ENCODE measurements around the gene LIN7A.

GRCh38 chr12:80766210-80766609 lies 171.5 kb downstream of the LIN7A start:
- no peak for TF ChIP-seq POLR2A (IDR thresholded peaks at IDR 0.05)
- TF ChIP-seq CTCF (IDR thresholded peaks at IDR 0.05): no peak
- TF ChIP-seq EP300 (IDR thresholded peaks at IDR 0.05): no peak
